ENCODE measurements around the gene PRPF6.

Gene PRPF6

GRCh38 chr20:63980806-63981728, at the start of gene PRPF6:
Gene PRPF6 (plus strand): TSS chr20:63981132. CDS start chr20:63981246, 114 bp downstream.
- Histone ChIP-seq H3K4me3 (ENCODE audit: low read length, poor library complexity, severe bottlenecking) (peak within 1 kb of the TSS; percentile 90), H3K4me2 (ENCODE audit: low read depth, low read length, poor library complexity, severe bottlenecking) (peak within 1 kb of the TSS; percentile 100), H3K79me2 (ENCODE audit: insufficient read depth, low read length) (peaks cover 45% of the 10 kb centered on the region), H3K9ac (ENCODE audit: low read depth, low read length, poor library complexity, severe bottlenecking) (peak within 1 kb of the TSS; percentile 88), H4K20me1 (ENCODE audit: insufficient read depth, low read length, poor library complexity, severe bottlenecking) (peaks cover 19% of the 10 kb centered on the region), H3F3A (ENCODE audit: low read depth) (0 out of 2 replicates have a peak, but pooled peaks cover 7% of the 10 kb centered on the region), H3K27me3 (ENCODE audit: insufficient read depth, low read length, poor library complexity, severe bottlenecking) (no peaks in the 10 kb centered on the region), H3K36me3 (ENCODE audit: insufficient read depth, low read length) (peaks cover 17% of the 10 kb centered on the region; the same call in 1 of the 2 replicates), H3K9me3 (ENCODE audit: insufficient read depth, low read depth, low read length) (no peaks in the 10 kb centered on the region), H3K9me2 (replicated peaks; ENCODE audit: low read depth, low read length) (no peaks in the 10 kb centered on the region), H2AFZ (ENCODE audit: low read length) (peak within 1 kb of the TSS; percentile 89), H3K4me1 (ENCODE audit: insufficient read depth, low read length, poor library complexity, severe bottlenecking) (peaks cover 44% of the 10 kb centered on the region)
- no peak for TF ChIP-seq EZH2phosphoT487 (IDR thresholded peaks at IDR 0.05; ENCODE audit: borderline replicate concordance)
- peak; percentile 75 for TF ChIP-seq CTCF (conservative IDR thresholded peaks at IDR 0.05; ENCODE audit: low read length)

GRCh38 chr20:63931735-63932134, 49.2 kb upstream of the PRPF6 start:
- H4K20me1 ChIP-seq (ENCODE audit: insufficient read depth, low read length, poor library complexity, severe bottlenecking), result peaks cover 9% of the 10 kb centered on the region
- no peak overlapping the region for H3K4me2 ChIP-seq (ENCODE audit: low read depth, low read length, poor library complexity, severe bottlenecking)
- H3K36me3 ChIP-seq (ENCODE audit: insufficient read depth, low read length), result peaks cover 80% of the 10 kb centered on the region; the same call in 1 of the 2 replicates

GRCh38 chr20:63932606-63933160, 48.2 kb upstream of the PRPF6 start:
- TF ChIP-seq EZH2phosphoT487 (IDR thresholded peaks at IDR 0.05; ENCODE audit: borderline replicate concordance) (no peak), CTCF (conservative IDR thresholded peaks at IDR 0.05; ENCODE audit: low read length) (no peak)
- Histone ChIP-seq H4K20me1 (ENCODE audit: insufficient read depth, low read length, poor library complexity, severe bottlenecking) (peaks cover 9% of the 10 kb centered on the region), H3K9me3 (ENCODE audit: insufficient read depth, low read depth, low read length) (no peaks in the 10 kb centered on the region), H3K27me3 (ENCODE audit: insufficient read depth, low read length, poor library complexity, severe bottlenecking) (no peaks in the 10 kb centered on the region), H3K36me3 (ENCODE audit: insufficient read depth, low read length) (peaks cover 78% of the 10 kb centered on the region; the same call in 1 of the 2 replicates), H2AFZ (ENCODE audit: low read length) (no peak overlapping the region), H3K9ac (ENCODE audit: low read depth, low read length, poor library complexity, severe bottlenecking) (no peak overlapping the region), H3K79me2 (ENCODE audit: insufficient read depth, low read length) (no peaks in the 10 kb centered on the region), H3K4me1 (ENCODE audit: insufficient read depth, low read length, poor library complexity, severe bottlenecking) (no peaks in the 10 kb centered on the region), H3F3A (ENCODE audit: low read depth) (no peaks in the 10 kb centered on the region; the same call in 1 of the 2 replicates), H3K9me2 (replicated peaks; ENCODE audit: low read depth, low read length) (no peaks in the 10 kb centered on the region), H3K4me3 (ENCODE audit: low read length, poor library complexity, severe bottlenecking) (no peak overlapping the region), H3K4me2 (ENCODE audit: low read depth, low read length, poor library complexity, severe bottlenecking) (no peak overlapping the region)

More at GRCh38 chr20:63931735-63932134, 49.2 kb upstream of the PRPF6 start:
- H3K9ac ChIP-seq (ENCODE audit: low read depth, low read length, poor library complexity, severe bottlenecking), result no peak overlapping the region
- H3K9me2 ChIP-seq (replicated peaks; ENCODE audit: low read depth, low read length), result no peaks in the 10 kb centered on the region
- H3K4me3 ChIP-seq (ENCODE audit: low read length, poor library complexity, severe bottlenecking), result no peak overlapping the region
- no peaks in the 10 kb centered on the region for H3K4me1 ChIP-seq (ENCODE audit: insufficient read depth, low read length, poor library complexity, severe bottlenecking)
- no peaks in the 10 kb centered on the region for H3F3A ChIP-seq (ENCODE audit: low read depth)
- H3K79me2 ChIP-seq (ENCODE audit: insufficient read depth, low read length), result no peaks in the 10 kb centered on the region
- TF ChIP-seq CTCF (conservative IDR thresholded peaks at IDR 0.05; ENCODE audit: low read length), result no peak
- no peak for TF ChIP-seq EZH2phosphoT487 (IDR thresholded peaks at IDR 0.05; ENCODE audit: borderline replicate concordance)
- H3K9me3 ChIP-seq (ENCODE audit: insufficient read depth, low read depth, low read length), result no peaks in the 10 kb centered on the region
- H2AFZ ChIP-seq (ENCODE audit: low read length), result no peak overlapping the region
- no peaks in the 10 kb centered on the region for H3K27me3 ChIP-seq (ENCODE audit: insufficient read depth, low read length, poor library complexity, severe bottlenecking)

Data from Loucy (cell line).